NCI-H2227 (cell line): Measurements from ENCODE around the gene RAB33B.

Experiments used
- DNase-seq: peaks from one replicate; lab custom pipeline; 2025; ENCODE audit not compliant: unreplicated experiment; lab: John Stamatoyannopoulos, UW

RAB33B gene

GRCh38 chr4:139506774-139507173, 52.9 kb downstream of the RAB33B start:
- no peak for DNase-seq

- DNase-seq: no peak
These were observed 54.8 kb downstream of the RAB33B start for GRCh38 chr4:139508581-139509237.

- DNase-seq: peak; percentile 0
These were observed 55.9 kb downstream of the RAB33B start for GRCh38 chr4:139509727-139510410.

- DNase-seq: no peak
These were observed 57.4 kb downstream of the RAB33B start for GRCh38 chr4:139511320-139511719.

- DNase-seq: no peak
These were observed 60.6 kb downstream of the RAB33B start for GRCh38 chr4:139514382-139515059.

- DNase-seq: peak; percentile 3
These were observed 61.6 kb downstream of the RAB33B start for GRCh38 chr4:139515531-139515958.

GRCh38 chr4:139521754-139522401, 68.0 kb downstream of the RAB33B start:
- DNase-seq: no peak

- DNase-seq: no peak
These were observed 68.5 kb downstream of the RAB33B start for GRCh38 chr4:139522457-139522856.

- no peak for DNase-seq
These were observed 69.2 kb downstream of the RAB33B start for GRCh38 chr4:139523076-139523475.

- no peak for DNase-seq
These were observed 70.2 kb downstream of the RAB33B start for GRCh38 chr4:139524062-139524631.

GRCh38 chr4:139525414-139525813, 71.5 kb downstream of the RAB33B start:
- no peak for DNase-seq
